ENCODE data around the gene C17orf107.
A peak's percentile ranks its signal among the peaks of the same experiment; 100 is the strongest.

C17orf107 gene

DNA sequence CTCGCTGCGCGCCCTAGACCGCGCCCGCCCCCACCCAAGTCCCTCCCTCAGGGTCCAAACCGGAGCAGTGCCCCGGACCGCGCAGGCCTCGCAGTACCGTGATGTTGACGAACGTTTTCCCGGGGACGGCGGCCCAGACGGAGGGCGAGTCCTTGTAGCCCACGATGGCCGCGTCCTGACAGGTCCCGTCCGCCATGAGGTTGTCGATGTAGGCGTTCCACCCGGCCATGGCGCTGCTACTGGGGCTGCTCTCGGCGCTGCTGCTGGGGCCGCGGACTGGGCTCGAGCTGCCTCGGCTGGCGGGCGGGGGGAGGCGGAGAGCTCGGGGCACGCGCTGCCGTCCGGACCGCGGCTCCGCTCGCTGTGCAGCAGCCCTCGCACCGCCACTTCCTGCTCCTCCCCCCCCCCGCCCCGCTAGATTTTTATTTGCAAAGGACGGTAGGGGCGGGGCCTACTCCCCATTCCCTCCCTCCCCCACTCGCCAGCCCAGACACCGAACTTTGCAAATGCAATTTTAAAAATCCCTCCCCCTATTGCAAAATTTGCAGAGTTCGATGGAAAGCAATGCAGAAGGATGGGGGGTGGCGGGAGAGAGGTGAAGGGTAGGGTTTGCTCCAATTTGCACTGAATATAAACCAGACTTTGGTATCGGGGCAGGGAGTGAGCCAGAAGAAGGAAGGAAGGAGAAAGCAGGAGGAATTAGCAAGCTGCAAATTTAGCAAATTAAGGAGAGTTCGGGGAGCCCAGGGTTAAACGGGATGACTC is 49.0 kb downstream of the C17orf107 start, which contains the start of gene PFN1:
Gene PFN1, minus strand, starts transcription at position 365 of the 765 bp plus-strand sequence. Its CDS starts 136 bp downstream, at position 229.
- DNase-seq (ENCODE audit: low spot score), result peak; percentile 93

DNA sequence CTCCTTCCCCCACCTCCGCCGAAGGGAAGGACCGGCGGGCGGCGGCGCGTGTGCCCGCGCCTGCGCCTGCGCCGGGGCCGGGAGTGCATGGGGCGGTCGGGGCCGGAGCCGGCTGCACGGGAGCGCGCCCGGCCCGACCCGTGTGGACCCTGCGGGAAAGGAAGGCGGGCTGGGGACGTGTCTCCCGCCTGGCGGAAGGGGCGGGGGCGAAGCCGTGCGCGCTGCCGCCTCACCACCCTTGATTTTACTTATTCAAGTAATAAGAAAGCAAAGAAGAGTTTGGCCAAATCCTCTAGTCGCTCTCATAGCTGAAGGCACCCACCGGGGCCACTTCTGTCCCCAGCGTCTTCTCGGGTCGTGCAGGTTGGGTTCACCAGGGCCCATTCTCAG is 49.6 kb downstream of the C17orf107 start:
- DNase-seq (ENCODE audit: low spot score), result peak; percentile 92

DNA sequence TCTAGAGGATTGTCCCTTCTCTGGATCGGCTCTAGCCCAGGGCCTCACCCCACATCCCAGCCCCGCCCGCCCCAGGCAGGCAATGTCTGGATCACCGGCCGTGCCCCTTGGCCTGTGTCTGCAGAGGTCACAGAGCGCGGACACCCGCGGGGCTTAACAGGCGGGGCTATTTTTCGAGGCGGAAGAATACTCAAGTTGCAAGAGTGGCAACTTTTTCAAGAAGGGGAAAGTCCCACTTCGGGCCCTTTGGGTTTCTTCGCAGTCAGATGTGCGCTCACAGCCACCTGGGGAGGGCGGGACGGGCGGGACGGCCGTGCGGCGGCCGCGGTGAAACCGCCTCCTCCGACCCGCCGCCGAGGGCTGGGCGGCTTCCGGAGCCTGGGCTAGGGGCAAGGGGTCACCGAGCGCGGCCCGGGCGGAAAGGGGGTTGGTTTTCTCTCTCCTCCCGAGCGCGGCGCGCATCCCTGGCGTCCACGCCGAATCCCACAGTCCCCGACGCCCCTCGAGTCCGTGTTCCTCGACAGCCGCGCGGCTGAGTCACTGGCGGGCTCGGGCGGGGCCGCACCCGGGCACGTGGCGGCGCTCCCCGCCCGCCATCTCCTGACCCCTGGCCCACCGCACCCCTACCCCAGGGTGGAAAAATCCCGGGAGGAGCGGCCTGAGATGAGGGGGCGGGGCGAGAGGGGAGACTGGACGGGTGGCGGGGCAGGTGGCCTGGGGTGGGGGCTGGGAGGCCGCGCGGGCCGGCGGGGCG is 50.2 kb downstream of the C17orf107 start:
- peak; percentile 80 for DNase-seq (ENCODE audit: low spot score)

DNA sequence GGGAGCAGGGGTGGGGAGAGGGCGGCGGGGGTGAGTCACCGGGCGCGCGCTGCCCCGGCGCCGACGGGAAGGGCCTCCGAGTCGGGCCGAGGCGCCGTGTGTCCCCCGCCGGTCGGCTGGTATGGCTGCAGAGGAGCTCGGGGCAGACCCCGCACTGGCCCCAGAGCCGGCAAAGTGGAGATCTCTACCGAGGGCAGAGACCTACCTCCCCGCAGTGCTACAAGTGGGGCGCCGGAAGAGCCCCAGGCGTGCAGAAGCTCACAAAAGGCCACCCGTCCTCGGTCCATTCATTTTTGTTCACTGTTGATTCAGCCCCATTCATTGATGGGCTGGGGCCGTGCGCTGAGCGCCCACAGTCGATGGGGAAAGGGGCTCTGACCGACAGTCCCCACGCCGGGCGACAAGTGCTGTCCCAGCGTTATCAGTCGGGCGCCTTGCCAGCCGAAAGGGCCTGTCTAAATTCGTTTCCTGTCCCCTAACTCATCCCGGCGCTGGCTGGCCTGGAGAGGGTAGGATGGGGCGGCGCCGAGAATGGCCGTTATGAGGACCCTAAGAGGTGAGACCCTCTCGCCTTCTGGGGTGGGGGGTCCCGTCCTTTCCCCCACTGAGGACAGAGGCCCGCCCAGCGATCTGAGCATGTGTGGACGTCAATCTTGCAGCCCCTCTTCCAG is 50.9 kb downstream of the C17orf107 start:
- no peak for DNase-seq (ENCODE audit: low spot score)

DNA sequence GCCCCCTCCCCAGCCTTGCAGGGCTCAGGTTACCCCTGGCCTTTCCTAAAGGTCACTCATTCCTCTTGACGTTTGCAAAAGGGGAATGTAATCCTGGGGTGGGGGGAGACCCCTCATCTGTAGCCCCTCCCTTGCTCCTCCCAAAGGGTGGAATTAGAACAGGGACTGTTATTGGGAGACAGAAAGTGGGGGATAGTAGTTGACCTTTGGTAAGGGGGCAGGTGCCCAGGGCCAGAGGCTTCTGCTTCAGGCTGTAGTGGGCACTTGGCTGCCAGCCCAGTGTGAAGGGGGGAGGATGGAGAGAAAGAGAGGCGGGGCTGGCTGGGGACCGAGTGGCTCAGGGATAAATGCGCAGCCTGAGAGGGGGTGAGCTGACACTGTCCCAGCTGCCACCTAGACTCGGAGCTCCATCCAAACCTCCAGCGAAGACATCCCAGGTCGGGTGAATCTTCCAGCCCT is 51.4 kb downstream of the C17orf107 start, which contains the start of gene ENO3:
Gene ENO3, plus strand, starts transcription at position 374 of the 459 bp plus-strand sequence. CDS start 711 bp downstream, outside the sequence.
- DNase-seq (ENCODE audit: low spot score), result no peak

DNA sequence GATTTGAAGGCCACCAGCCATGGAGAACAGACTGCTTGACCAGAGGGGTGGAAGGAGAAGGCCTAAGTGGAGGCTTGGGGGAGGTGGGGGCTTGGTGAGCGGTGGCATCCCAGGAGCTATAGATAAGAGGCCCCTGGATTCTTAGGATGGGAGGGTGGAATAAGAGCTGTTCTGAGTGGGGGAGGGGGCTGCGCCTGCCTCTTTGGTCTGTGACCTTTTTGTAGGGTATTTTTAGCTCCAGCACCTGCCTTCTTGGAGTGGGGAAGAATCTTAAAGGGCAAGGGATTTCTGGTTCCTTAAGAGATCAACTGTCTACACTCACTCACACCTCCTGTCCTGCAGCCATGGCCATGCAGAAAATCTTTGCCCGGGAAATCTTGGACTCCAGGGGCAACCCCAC is 52.1 kb downstream of the C17orf107 start:
- DNase-seq (ENCODE audit: low spot score), result no peak

All from germinal center (tissue), 1 donor.